PC-3 (cell line): Measurements from ENCODE around the gene NEXN. TPM values are rescaled to one million over a fixed set of nuclear protein-coding genes. Genes with fewer than 3 reads are reported as not detected.

Source experiments
- ATAC-seq: fragments of 200-7000 bp; cut with Tn5 transposase; 2 replicates; pipeline ENCODE4 v1.9.1; 2020; ENCODE audit warnings: mild to moderate bottlenecking, moderate library complexity
- BruUV-seq: library from RNA; stranded (reverse); fragments of 400-500 nt; replicated peaks from 2 replicates; lab custom pipeline; 2021; lab: Mats Ljungman, UMichigan
- CTCF ChIA-PET: fragments of 300-600 bp; sonication (Branson Sonifier 250); formaldehyde crosslinking; loops from one replicate; lab custom pipeline; 2022; ENCODE audit warnings: antibody characterized with exemption; lab: Charles Lee
- POLR2A ChIA-PET: fragments of 300-600 bp; sonication (Branson Sonifier 250); formaldehyde crosslinking; loops from one replicate; lab custom pipeline; 2022; ENCODE audit warnings: antibody characterized with exemption; ENCODE audit not compliant: unreplicated experiment; lab: Charles Lee
- DNase-seq: peaks from one replicate; pipeline ENCODE4 v3.0.0-alpha.2; 2015
- H2AFZ ChIP-seq: fragments of 300-600 bp; sonication (generic); 2 replicates; pipeline ENCODE4 v1.6.0; 2016; ENCODE audit warnings: antibody characterized with exemption, low read length
- H3F3A ChIP-seq: fragments of 300-600 bp; sonication (generic); one replicate; pipeline ENCODE4 v1.6.0; 2017; ENCODE audit warnings: antibody characterized with exemption, low read length, control low read depth, mild to moderate bottlenecking; ENCODE audit not compliant: unreplicated experiment
- H3K27ac ChIP-seq: fragments of 300-600 bp; sonication (generic); 2 replicates; pipeline ENCODE4 v1.5.1; 2016; ENCODE audit warnings: mild to moderate bottlenecking, low read length
- H3K27me3 ChIP-seq: fragments of 300-600 bp; sonication (generic); 2 replicates; pipeline ENCODE4 v1.6.1; 2016; ENCODE audit warnings: low read length, mixed read lengths
- H3K36me3 ChIP-seq: fragments of 300-600 bp; sonication (generic); 2 replicates; pipeline ENCODE4 v1.6.1; 2016; ENCODE audit warnings: low read depth, mixed run types, low read length, mixed read lengths
- H3K4me1 ChIP-seq: fragments of 300-600 bp; sonication (generic); 2 replicates; pipeline ENCODE4 v1.5.1; 2016; ENCODE audit warnings: low read length; ENCODE audit not compliant: insufficient read depth
- H3K4me2 ChIP-seq: fragments of 300-600 bp; sonication (generic); 2 replicates; pipeline ENCODE4 v1.6.0; 2016; ENCODE audit warnings: low read length
- H3K4me3 ChIP-seq: fragments of 300-600 bp; sonication (generic); 2 replicates; pipeline ENCODE4 v1.5.1; 2016; ENCODE audit warnings: mild to moderate bottlenecking, low read length, mixed read lengths
- H3K79me2 ChIP-seq: fragments of 300-600 bp; sonication (generic); 2 replicates; pipeline ENCODE4 v1.6.1; 2017; ENCODE audit warnings: low read length, mixed read lengths
- H3K9ac ChIP-seq: fragments of 300-600 bp; sonication (generic); 2 replicates; pipeline ENCODE4 v1.6.0; 2016; ENCODE audit warnings: mild to moderate bottlenecking, low read length
- H3K9me2 ChIP-seq: fragments of 300-600 bp; sonication (generic); replicated peaks from 2 replicates; pipeline ENCODE4 v1.6.1; 2016; ENCODE audit warnings: mixed run types, low read length, mixed read lengths
- H3K9me3 ChIP-seq: fragments of 300-600 bp; sonication (generic); 2 replicates; pipeline ENCODE4 v1.6.1; 2016; ENCODE audit warnings: low read length, mixed read lengths
- H4K20me1 ChIP-seq: fragments of 300-600 bp; sonication (generic); 2 replicates; pipeline ENCODE4 v1.6.1; 2016; ENCODE audit warnings: low read length, mixed read lengths
- CTCF ChIP-seq: fragments of 300-600 bp; sonication (generic); conservative IDR thresholded peaks from 2 replicates; pipeline ENCODE4 v1.5.1; 2017; ENCODE audit warnings: antibody characterized with exemption, low read depth, mild to moderate bottlenecking, low read length
- EZH2 ChIP-seq: fragments of 300-600 bp; sonication (generic); IDR thresholded peaks from one replicate; pipeline ENCODE4 v1.6.1; 2017; ENCODE audit warnings: antibody characterized with exemption, mild to moderate bottlenecking, low read length; ENCODE audit not compliant: unreplicated experiment
- EZH2phosphoT487 ChIP-seq: fragments of 300-600 bp; sonication (generic); IDR thresholded peaks from 2 replicates; pipeline ENCODE4 v1.6.1; 2018; ENCODE audit warnings: mild to moderate bottlenecking, antibody characterized with exemption, low read length, borderline replicate concordance
- intact Hi-C: fragments of 100-400 bp; cut with micrococcal nuclease; formaldehyde crosslinking; loops from 2 replicates; pipeline ENCODE4 v1.9.0; 2023
- total RNA-seq: library from RNA; depleted of rRNA; stranded (reverse); fragments of >200 nt; gene quantifications from 2 replicates; pipeline ENCODE4 v1.2.3, GENCODE V29; 2014

NEXN gene
- total RNA-seq, 1 experiment from 2014 or later, result 3.5 TPM

- Histone ChIP-seq H3K27me3 (no peaks in the 10 kb centered on the region), H3K4me3 (peak overlapping the region; percentile 94), H3K36me3 (peaks cover 27% of the 10 kb centered on the region), H3K4me2 (peak overlapping the region; percentile 88), H3K27ac (peak overlapping the region; percentile 4), H3K79me2 (peaks cover 98% of the 10 kb centered on the region), H4K20me1 (peaks cover 75% of the 10 kb centered on the region), H3F3A (no peaks in the 10 kb centered on the region), H3K9me2 (no peaks in the 10 kb centered on the region), H3K9ac (peak overlapping the region; percentile 99; the same call in 1 of the 2 replicates), H3K4me1 (peaks cover 28% of the 10 kb centered on the region), H2AFZ (no peak overlapping the region), H3K9me3 (no peaks in the 10 kb centered on the region)
- intact Hi-C loops, result loop anchor here (2.0 to 5.0 kb wide), 3 partner anchors 19 to 194 kb away; no protein-coding TSS in a partner anchor
- BruUV-seq, result no TSS peak
- ChIA-PET CTCF (interaction anchor here (0.6 to 0.8 kb wide), 5 partner anchors 55 to 156 kb away, joined by 3 to 9 read pairs (median 5); no protein-coding TSS in a partner anchor), POLR2A (interaction anchor here (0.5 to 0.7 kb wide), 4 partner anchors 10 to 29 kb away, joined by 3 to 10 read pairs (median 4); partner anchors contain the start of gene DNAJB4)
- DNase-seq (no peak), ATAC-seq (no peak)
- TF ChIP-seq EZH2 (no peak), EZH2phosphoT487 (no peak), CTCF (no peak)
These were observed 87.5 kb downstream of the NEXN start for GRCh38 chr1:77975907-77976306.

GRCh38 chr1:77976433-77977076 lies 88.1 kb downstream of the NEXN start:
- peaks cover 69% of the 10 kb centered on the region for H4K20me1 ChIP-seq
- H3K4me3 ChIP-seq, result peak overlapping the region; percentile 94
- POLR2A ChIA-PET, result interaction anchor here (0.5 kb wide), 1 partner anchor 28 kb away, joined by 3 read pairs; no protein-coding TSS in a partner anchor
- peaks cover 28% of the 10 kb centered on the region for H3K4me1 ChIP-seq
- peak overlapping the region; percentile 88 for H3K4me2 ChIP-seq
- H3K27me3 ChIP-seq, result no peaks in the 10 kb centered on the region
- ATAC-seq, result no peak
- CTCF ChIA-PET, result interaction anchor here (0.7 kb wide), 1 partner anchor 138 kb away, joined by 5 read pairs; no protein-coding TSS in a partner anchor
- peak; percentile 13 for DNase-seq
- H3F3A ChIP-seq, result no peaks in the 10 kb centered on the region
- BruUV-seq, result no TSS peak
- peaks cover 98% of the 10 kb centered on the region for H3K79me2 ChIP-seq
- peak overlapping the region; percentile 99 for H3K9ac ChIP-seq
- no peaks in the 10 kb centered on the region for H3K9me2 ChIP-seq
- H2AFZ ChIP-seq, result no peak overlapping the region
- no peak overlapping the region for H3K27ac ChIP-seq
- H3K9me3 ChIP-seq, result no peaks in the 10 kb centered on the region
- H3K36me3 ChIP-seq, result peaks cover 25% of the 10 kb centered on the region
- TF ChIP-seq EZH2, result no peak
- TF ChIP-seq CTCF, result no peak
- TF ChIP-seq EZH2phosphoT487, result no peak
- intact Hi-C loops, result loop anchor here (2.0 to 5.0 kb wide), 3 partner anchors 20 to 194 kb away; no protein-coding TSS in a partner anchor
